Measurements from ENCODE around the gene WDR91. TPM values are rescaled to one million over a fixed set of nuclear protein-coding genes. Genes with fewer than 3 reads are reported as not detected.

WDR91 gene
- total and polyA plus RNA-seq, 2 donors (not counting 1 experiment from before 2014, with no cell fraction given) = 26.7 to 40.7 TPM

GRCh38 chr7:135181929-135182678 is 29.2 kb downstream of the WDR91 start:
- no peak overlapping the region for H2AFZ ChIP-seq (ENCODE audit: insufficient read depth, low read depth, low read length, poor library complexity, severe bottlenecking)
- TF ChIP-seq CTCF (IDR thresholded peaks at IDR 0.05) = no peak
- no peak for TF ChIP-seq EZH2 (IDR thresholded peaks at IDR 0.05; ENCODE audit: borderline replicate concordance, insufficient read depth, low read depth, low read length, poor library complexity, severe bottlenecking)
- peaks cover 0 to 41% of the 10 kb centered on the region in 2 experiments for H3K36me3 ChIP-seq (replicated peaks in 1 of 2; ENCODE audit: control extremely low read depth in 1 of 2, control insufficient read depth in 1 of 2, extremely low read depth in 1 of 2, insufficient read depth in 2 of 2, low read length in 1 of 2)
- ATAC-seq (ENCODE audit: low read depth) (no peak), DNase-seq (no peak)
- no peaks in the 10 kb centered on the region for H4K20me1 ChIP-seq (ENCODE audit: control insufficient read depth, insufficient read depth, low read length, poor library complexity, severe bottlenecking)
- ChIA-PET POLR2A (no interaction called here), CTCF (interaction anchor here (1.7 kb wide), 1 partner anchor 29 kb away, joined by 4 read pairs; the partner anchor contains the start of gene WDR91)
- H3K4me1 ChIP-seq (ENCODE audit: control insufficient read depth in 2 of 2, insufficient read depth in 2 of 2, low read length in 2 of 2) = peaks cover 0 to 7% of the 10 kb centered on the region in 2 donors
- H3K27ac Mint-ChIP-seq = no peak overlapping the region
- no peak overlapping the region for H3K4me3 ChIP-seq (ENCODE audit: control extremely low read depth in 1 of 5, extremely low read depth in 1 of 5, insufficient read depth in 1 of 5, low read depth in 2 of 5, low read length in 4 of 5)
- peaks cover 17% of the 10 kb centered on the region for H3K9me3 Mint-ChIP-seq (ENCODE audit: insufficient read depth)
- no peaks in the 10 kb centered on the region for H3K27me3 ChIP-seq (replicated peaks in 1 of 4; ENCODE audit: control extremely low read depth in 1 of 4, control insufficient read depth in 3 of 4, insufficient read depth in 4 of 4, low read length in 3 of 4)
- peaks cover 1 to 43% (median 38%) of the 10 kb centered on the region in 3 donors for H3K9me3 ChIP-seq (ENCODE audit: control extremely low read depth in 1 of 3, control insufficient read depth in 2 of 3, insufficient read depth in 1 of 3, low read length in 2 of 3)
- no peak overlapping the region for H3K27ac ChIP-seq (ENCODE audit: low read length in 2 of 2)
- no peaks in the 10 kb centered on the region for H3K27me3 Mint-ChIP-seq
- no peaks in the 10 kb centered on the region for H3K79me2 ChIP-seq (ENCODE audit: control insufficient read depth, insufficient read depth, low read length)
- no peak overlapping the region for H3K4me3 Mint-ChIP-seq
- H3K4me2 ChIP-seq (replicated peaks; ENCODE audit: low read depth, low read length, poor library complexity, severe bottlenecking) = no peak overlapping the region
- intact Hi-C loops (cut with micrococcal nuclease) = no loop called here
- H3K4me1 Mint-ChIP-seq = peaks cover 6% of the 10 kb centered on the region
- no peak overlapping the region for H3K9ac ChIP-seq (ENCODE audit: low read length)
- WGBS (ENCODE audit: insufficient coverage) = 98% methylated on average over 31 of the region's 31 CpGs

- intact Hi-C loops (cut with micrococcal nuclease) = no loop called here
- H3K4me3 Mint-ChIP-seq = no peak overlapping the region
- H3K4me1 Mint-ChIP-seq = no peaks in the 10 kb centered on the region
- TF ChIP-seq EZH2 (IDR thresholded peaks at IDR 0.05; ENCODE audit: borderline replicate concordance, insufficient read depth, low read depth, low read length, poor library complexity, severe bottlenecking) = no peak
- TF ChIP-seq CTCF (IDR thresholded peaks at IDR 0.05) = no peak
- ChIA-PET POLR2A (no interaction called here), CTCF (interaction anchor here (1.7 kb wide), 1 partner anchor 30 kb away, joined by 4 read pairs; the partner anchor contains the start of gene WDR91)
- H3K4me2 ChIP-seq (replicated peaks; ENCODE audit: low read depth, low read length, poor library complexity, severe bottlenecking) = no peak overlapping the region
- no peaks in the 10 kb centered on the region for H3K79me2 ChIP-seq (ENCODE audit: control insufficient read depth, insufficient read depth, low read length)
- DNase-seq (no peak), ATAC-seq (ENCODE audit: low read depth) (no peak)
- WGBS (ENCODE audit: insufficient coverage) = 100% methylated on average over 2 of the region's 3 CpGs
- H4K20me1 ChIP-seq (ENCODE audit: control insufficient read depth, insufficient read depth, low read length, poor library complexity, severe bottlenecking) = no peaks in the 10 kb centered on the region
- no peak overlapping the region for H3K27ac ChIP-seq (ENCODE audit: low read length in 2 of 2)
- H3K9ac ChIP-seq (ENCODE audit: low read length) = no peak overlapping the region
- H3K4me1 ChIP-seq (ENCODE audit: control insufficient read depth in 2 of 2, insufficient read depth in 2 of 2, low read length in 2 of 2) = peaks cover 0 to under 1% of the 10 kb centered on the region in 2 donors
- peaks cover 1 to 43% (median 38%) of the 10 kb centered on the region in 3 donors for H3K9me3 ChIP-seq (ENCODE audit: control extremely low read depth in 1 of 3, control insufficient read depth in 2 of 3, insufficient read depth in 1 of 3, low read length in 2 of 3)
- H3K36me3 ChIP-seq (replicated peaks in 1 of 2; ENCODE audit: control extremely low read depth in 1 of 2, control insufficient read depth in 1 of 2, extremely low read depth in 1 of 2, insufficient read depth in 2 of 2, low read length in 1 of 2) = peaks cover 0 to 34% of the 10 kb centered on the region in 2 experiments
- no peaks in the 10 kb centered on the region for H3K27me3 Mint-ChIP-seq
- no peak overlapping the region for H3K4me3 ChIP-seq (ENCODE audit: control extremely low read depth in 1 of 5, extremely low read depth in 1 of 5, insufficient read depth in 1 of 5, low read depth in 2 of 5, low read length in 4 of 5)
- H3K27me3 ChIP-seq (replicated peaks in 1 of 4; ENCODE audit: control extremely low read depth in 1 of 4, control insufficient read depth in 3 of 4, insufficient read depth in 4 of 4, low read length in 3 of 4) = no peaks in the 10 kb centered on the region
- H3K9me3 Mint-ChIP-seq (ENCODE audit: insufficient read depth) = peaks cover 17% of the 10 kb centered on the region
- no peak overlapping the region for H3K27ac Mint-ChIP-seq
- no peak overlapping the region for H2AFZ ChIP-seq (ENCODE audit: insufficient read depth, low read depth, low read length, poor library complexity, severe bottlenecking)
Observed at GRCh38 chr7:135181261-135181928, 29.9 kb downstream of the WDR91 start.
